ENCODE data around the gene ENPP7.

DNA sequence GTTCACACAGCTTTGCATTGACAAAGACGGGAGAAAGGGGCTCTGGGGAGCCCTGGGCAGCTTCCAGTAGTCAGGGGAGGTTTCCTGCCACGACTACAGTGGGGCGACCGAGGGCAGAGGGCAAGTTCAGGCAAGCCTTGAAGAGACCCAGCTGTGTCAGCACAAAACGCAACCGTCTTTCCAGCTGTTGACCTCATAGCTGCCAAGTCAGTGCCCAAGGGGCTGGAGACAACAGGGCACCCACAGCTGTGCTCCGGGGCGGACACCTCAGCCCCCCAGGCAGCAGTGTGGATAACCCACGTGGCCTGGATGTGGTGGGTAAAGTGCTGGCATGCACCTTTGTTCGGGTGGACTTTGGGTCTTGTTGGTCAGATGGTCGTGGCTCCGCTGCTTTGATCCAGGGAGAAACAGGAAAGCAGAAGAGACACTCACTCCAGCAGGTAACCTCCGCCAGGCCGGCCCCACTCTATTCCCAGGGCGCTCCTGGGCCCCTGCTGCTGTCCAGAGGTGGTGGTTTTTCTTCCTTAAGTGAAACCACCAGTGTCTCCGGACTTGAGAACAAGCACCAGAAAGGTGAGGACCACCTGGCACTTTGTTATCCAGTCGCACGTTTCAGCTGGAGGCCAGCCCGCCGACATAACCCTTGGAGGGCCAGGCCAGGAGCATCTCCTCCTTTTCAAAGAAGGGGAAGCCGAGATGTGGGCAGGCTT is 29.6 kb downstream of the ENPP7 start:
- TF ChIP-seq POLR2A (IDR thresholded peaks at IDR 0.05; ENCODE audit: extremely low read depth, insufficient read length) (no peak), MYC (IDR thresholded peaks at IDR 0.05; ENCODE audit: low read depth, low read length) (no peak)
- TF ChIP-seq, protein P1, sequence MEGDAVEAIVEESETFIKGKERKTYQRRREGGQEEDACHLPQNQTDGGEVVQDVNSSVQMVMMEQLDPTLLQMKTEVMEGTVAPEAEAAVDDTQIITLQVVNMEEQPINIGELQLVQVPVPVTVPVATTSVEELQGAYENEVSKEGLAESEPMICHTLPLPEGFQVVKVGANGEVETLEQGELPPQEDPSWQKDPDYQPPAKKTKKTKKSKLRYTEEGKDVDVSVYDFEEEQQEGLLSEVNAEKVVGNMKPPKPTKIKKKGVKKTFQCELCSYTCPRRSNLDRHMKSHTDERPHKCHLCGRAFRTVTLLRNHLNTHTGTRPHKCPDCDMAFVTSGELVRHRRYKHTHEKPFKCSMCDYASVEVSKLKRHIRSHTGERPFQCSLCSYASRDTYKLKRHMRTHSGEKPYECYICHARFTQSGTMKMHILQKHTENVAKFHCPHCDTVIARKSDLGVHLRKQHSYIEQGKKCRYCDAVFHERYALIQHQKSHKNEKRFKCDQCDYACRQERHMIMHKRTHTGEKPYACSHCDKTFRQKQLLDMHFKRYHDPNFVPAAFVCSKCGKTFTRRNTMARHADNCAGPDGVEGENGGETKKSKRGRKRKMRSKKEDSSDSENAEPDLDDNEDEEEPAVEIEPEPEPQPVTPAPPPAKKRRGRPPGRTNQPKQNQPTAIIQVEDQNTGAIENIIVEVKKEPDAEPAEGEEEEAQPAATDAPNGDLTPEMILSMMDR (IDR thresholded peaks at IDR 0.05; ENCODE audit: low read depth, low read length) = no peak
- TF ChIP-seq, protein P2, sequence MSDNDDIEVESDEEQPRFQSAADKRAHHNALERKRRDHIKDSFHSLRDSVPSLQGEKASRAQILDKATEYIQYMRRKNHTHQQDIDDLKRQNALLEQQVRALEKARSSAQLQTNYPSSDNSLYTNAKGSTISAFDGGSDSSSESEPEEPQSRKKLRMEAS (IDR thresholded peaks at IDR 0.05; ENCODE audit: low read depth, low read length) = no peak

All from NB4 (cell line).